ENCODE data around the gene MAML2. TPM values are rescaled to one million over a fixed set of nuclear protein-coding genes. Genes with fewer than 3 reads are reported as not detected.
A peak's percentile ranks its signal among the peaks of the same experiment; 100 is the strongest.

Gene MAML2
- total and polyA plus RNA-seq, 10 donors: 2.7 to 43.4 (median 27.2) TPM

DNA sequence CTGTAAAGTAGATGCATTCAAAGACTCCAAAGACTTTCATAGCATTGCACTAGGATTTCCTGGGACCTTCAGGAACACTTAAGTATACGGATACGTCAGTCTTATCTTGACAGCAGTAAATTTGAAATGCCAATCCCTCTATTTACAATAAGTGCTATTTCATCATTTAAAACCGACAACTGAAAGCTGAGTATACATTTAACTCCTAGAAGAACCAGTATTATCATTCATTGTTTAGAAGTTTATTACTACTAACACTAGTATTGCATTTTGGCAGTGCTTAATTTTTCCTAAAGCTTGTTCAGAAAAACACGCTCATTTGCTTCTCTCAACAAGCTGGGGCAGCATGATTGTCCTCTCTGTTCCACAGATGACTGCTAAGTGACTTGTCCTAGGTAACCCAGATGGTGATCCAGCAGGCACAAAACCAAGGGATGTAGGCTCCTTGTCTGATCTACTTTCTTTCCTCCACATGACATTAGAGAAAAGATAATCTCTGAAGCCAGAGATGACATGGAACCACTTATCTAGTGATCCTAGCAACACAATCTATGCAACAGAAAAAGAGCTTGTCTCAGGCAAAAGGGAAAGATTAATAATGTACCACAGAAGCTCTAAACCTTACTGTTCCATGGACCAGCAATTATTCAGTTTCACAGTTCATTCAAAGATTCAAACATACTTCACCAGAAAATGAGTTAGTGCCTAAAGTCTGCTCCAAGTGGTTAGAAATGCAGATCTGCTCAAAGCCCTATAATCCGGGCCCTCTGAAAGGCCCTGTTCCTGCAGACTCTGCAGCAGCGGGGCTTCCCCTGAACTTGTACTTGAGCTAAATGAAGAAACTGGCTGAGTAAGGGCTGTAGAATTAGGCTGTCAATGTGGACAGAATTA, 5.2 kb downstream of the MAML2 start:
- H3K4me1 ChIP-seq: peaks cover 33 to 95% (median 74%) of the 10 kb centered on the region in 6 donors
- TF ChIP-seq POLR2AphosphoS5 (IDR thresholded peaks at IDR 0.05) (no peak), CTCF (IDR thresholded peaks at IDR 0.05 in 8 of 11, conservative IDR thresholded peaks at IDR 0.05 in 3 of 11) (no peak), POLR2A (IDR thresholded peaks at IDR 0.05) (no peak)
- peaks cover 0 to 17% (median 0%) of the 10 kb centered on the region in 6 donors for H3K36me3 ChIP-seq
- peak; percentile 80 for DNase-seq
- peak overlapping the region in 5 of 8 donors; percentile 3 to 84 (median 69) for H3K4me3 ChIP-seq
- H3K27me3 ChIP-seq (replicated peaks in 1 of 7): no peaks in the 10 kb centered on the region
- WGBS, 5 donors: 43 to 61% (median 53%) methylated on average over 6 of the region's 6 CpGs
- H3K9me3 ChIP-seq: no peaks in the 10 kb centered on the region
- intact Hi-C loops (cut with DNase I; ENCODE audit: low total_unique reads): loop anchor here (10.0 kb wide), 1 partner anchor 63 kb away; no protein-coding TSS in a partner anchor
- H3K27ac ChIP-seq: peak overlapping the region in 5 of 8 donors; percentile 82 to 90 (median 85)

DNA sequence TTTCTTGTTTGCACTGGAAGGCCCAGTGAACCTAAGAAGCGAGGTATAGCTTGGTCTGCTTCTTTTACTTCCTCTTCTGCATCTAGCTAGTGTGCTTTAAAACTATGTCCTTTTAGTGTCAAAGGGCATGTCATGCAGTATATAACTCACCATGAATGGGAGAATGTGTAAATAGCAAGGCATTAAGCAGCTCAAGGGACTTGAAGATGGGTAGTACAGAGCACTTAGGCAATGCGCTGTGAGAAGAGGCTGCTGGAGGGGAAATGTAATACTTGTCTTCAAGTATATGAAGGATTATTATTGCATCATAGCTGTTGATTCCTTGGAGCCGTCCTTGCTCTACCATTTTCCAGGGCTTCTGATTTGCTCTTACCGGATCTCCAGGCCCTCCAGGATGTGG, 7.6 kb downstream of the MAML2 start:
- TF ChIP-seq POLR2A (IDR thresholded peaks at IDR 0.05) (no peak), CTCF (IDR thresholded peaks at IDR 0.05 in 8 of 11, conservative IDR thresholded peaks at IDR 0.05 in 3 of 11) (no peak), POLR2AphosphoS5 (IDR thresholded peaks at IDR 0.05) (no peak)
- intact Hi-C loops (cut with DNase I; ENCODE audit: low total_unique reads): loop anchor here (10.0 kb wide), 1 partner anchor 61 kb away; no protein-coding TSS in a partner anchor

DNA sequence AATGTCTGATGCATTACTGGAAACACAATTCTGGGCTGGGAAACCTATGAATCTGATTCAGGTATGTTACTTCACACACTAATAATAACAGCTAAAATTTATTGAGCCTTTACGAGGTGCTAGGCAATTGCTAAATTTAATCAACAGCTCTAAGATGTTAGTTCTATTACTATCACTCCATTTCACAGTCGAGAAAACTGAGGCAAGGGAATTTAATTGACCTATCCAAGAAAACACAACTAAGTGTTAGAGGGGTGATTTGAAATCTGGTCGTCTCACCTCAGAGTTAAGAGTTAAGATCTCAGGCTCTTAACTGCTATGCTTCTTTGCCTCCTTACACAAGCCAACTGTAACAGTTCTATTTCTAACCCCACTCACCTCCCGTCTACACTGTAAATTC, 8.8 kb downstream of the MAML2 start:
- H3K4me1 ChIP-seq: peaks cover 32 to 100% (median 79%) of the 10 kb centered on the region in 6 donors
- H3K4me3 ChIP-seq: no peak overlapping the region
- H3K27ac ChIP-seq: no peak overlapping the region
- DNase-seq: no peak
- H3K9me3 ChIP-seq: no peaks in the 10 kb centered on the region
- intact Hi-C loops (cut with DNase I; ENCODE audit: low total_unique reads): loop anchor here (10.0 kb wide), 1 partner anchor 59 kb away; no protein-coding TSS in a partner anchor
- peaks cover 0 to 17% (median 0%) of the 10 kb centered on the region in 6 donors for H3K36me3 ChIP-seq
- H3K27me3 ChIP-seq (replicated peaks in 1 of 7): no peaks in the 10 kb centered on the region
- no peak for TF ChIP-seq CTCF (IDR thresholded peaks at IDR 0.05 in 8 of 11, conservative IDR thresholded peaks at IDR 0.05 in 3 of 11)
- 93 to 94% (median 93%) methylated on average over 4 of the region's 4 CpGs for WGBS, 5 donors

More for the DNA sequence above, 7.6 kb downstream of the MAML2 start:
- Histone ChIP-seq H3K36me3 (peaks cover 0 to 17% (median 0%) of the 10 kb centered on the region in 6 donors), H3K27me3 (replicated peaks in 1 of 7) (no peaks in the 10 kb centered on the region), H3K4me3 (no peak overlapping the region), H3K27ac (peak overlapping the region in 2 of 8 donors; percentile 8 to 41), H3K4me1 (peaks cover 33 to 100% (median 85%) of the 10 kb centered on the region in 6 donors), H3K9me3 (no peaks in the 10 kb centered on the region)
- WGBS, 5 donors: 62 to 85% (median 70%) methylated on average over 4 of the region's 4 CpGs
- DNase-seq: no peak

DNA sequence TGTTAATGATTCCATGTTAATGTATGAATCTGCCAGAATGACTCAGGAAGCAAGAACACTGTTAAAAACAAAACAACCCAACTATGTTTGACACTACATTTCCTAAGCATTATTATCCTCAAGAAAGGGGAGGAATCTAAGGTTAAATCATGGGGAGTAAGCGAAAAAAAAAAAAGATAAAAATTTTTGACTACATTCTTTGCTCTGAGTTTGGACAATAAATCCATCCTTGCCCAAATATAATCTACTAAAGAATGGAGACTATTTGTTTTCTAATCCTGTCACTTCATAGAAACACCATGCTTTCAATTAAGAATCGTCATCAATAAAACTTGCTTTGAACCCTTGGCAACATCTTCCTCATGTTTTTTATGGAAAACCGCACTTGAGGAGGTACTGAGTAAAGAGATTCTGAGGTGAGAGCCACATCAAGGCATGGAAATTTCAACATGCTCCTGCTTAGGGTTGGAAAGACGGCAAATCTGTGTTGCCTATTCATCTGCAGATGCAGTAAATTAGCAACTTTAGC, 9.7 kb downstream of the MAML2 start:
- Histone ChIP-seq H3K4me3 (no peak overlapping the region), H3K9me3 (no peaks in the 10 kb centered on the region), H3K27ac (peak overlapping the region in 1 of 8 donors; percentile 61), H3K27me3 (replicated peaks in 1 of 7) (no peaks in the 10 kb centered on the region), H3K36me3 (peaks cover 0 to 17% (median 0%) of the 10 kb centered on the region in 6 donors), H3K4me1 (peaks cover 26 to 100% (median 73%) of the 10 kb centered on the region in 6 donors)
- TF ChIP-seq CTCF (IDR thresholded peaks at IDR 0.05 in 8 of 11, conservative IDR thresholded peaks at IDR 0.05 in 3 of 11) (no peak), POLR2A (IDR thresholded peaks at IDR 0.05) (no peak), POLR2AphosphoS5 (IDR thresholded peaks at IDR 0.05) (no peak)
- 59 to 92% (median 89%) methylated on average over 4 of the region's 4 CpGs for WGBS, 5 donors
- intact Hi-C loops (cut with DNase I; ENCODE audit: low total_unique reads): loop anchor here (10.0 kb wide), 1 partner anchor 58 kb away; no protein-coding TSS in a partner anchor
- no peak for DNase-seq

Data from spleen (tissue), 11 donors.